Caco-2 (cell line): Measurements from ENCODE around the gene EID2B. TPM values are rescaled to one million over a fixed set of nuclear protein-coding genes. Genes with fewer than 3 reads are reported as not detected.

Experiments
- BruUV-seq: library from RNA; stranded (reverse); fragments of 400-500 nt; replicated peaks from 2 replicates; lab custom pipeline; 2021; lab: Mats Ljungman, UMichigan
- CTCF ChIA-PET: fragments of 300-600 bp; sonication (Branson Sonifier 250); formaldehyde crosslinking; loops from one replicate; lab custom pipeline; 2022; ENCODE audit warnings: antibody characterized with exemption; lab: Charles Lee
- POLR2A ChIA-PET: fragments of 300-600 bp; sonication (Branson Sonifier 250); formaldehyde crosslinking; loops from one replicate; lab custom pipeline; 2022; ENCODE audit warnings: antibody characterized with exemption; lab: Charles Lee
- DNase-seq, 2 experiments: peaks; one replicate each; pipeline versions ENCODE4 v3.0.0 to v3.0.0-alpha.2; 2020 to 2022
- H3K27me3 ChIP-seq: replicated peaks from 2 replicates; pipeline ENCODE4 v1.6.0; 2011; ENCODE audit warnings: low read length; ENCODE audit not compliant: control insufficient read depth, insufficient read depth
- H3K36me3 ChIP-seq: 2 replicates; pipeline ENCODE4 v1.5.1; 2011; ENCODE audit warnings: low read length; ENCODE audit not compliant: control insufficient read depth, insufficient read depth
- H3K4me1 ChIP-seq: fragments of 250-450 bp; sonication (Bioruptor Pico); 2 replicates; pipeline ENCODE4 v1.5.1; 2020; ENCODE audit warnings: mild to moderate bottlenecking
- H3K4me3 ChIP-seq: 2 replicates; pipeline ENCODE4 v1.5.1; 2011; ENCODE audit warnings: low read depth, mild to moderate bottlenecking, control low read depth, low read length
- H3K9me3 ChIP-seq: fragments of 250-450 bp; sonication (Bioruptor Pico); 2 replicates; pipeline ENCODE4 v1.5.1; 2020; ENCODE audit warnings: mild to moderate bottlenecking, moderate library complexity
- H3K27ac Mint-ChIP-seq: one replicate; pipeline ENCODE4 v1.8.0; 2022; ENCODE audit warnings: mixed read lengths; ENCODE audit not compliant: unreplicated experiment
- H3K27me3 Mint-ChIP-seq: one replicate; pipeline ENCODE4 v1.8.0; 2022; ENCODE audit warnings: mixed read lengths; ENCODE audit not compliant: insufficient read depth, unreplicated experiment
- H3K36me3 Mint-ChIP-seq: one replicate; pipeline ENCODE4 v1.8.0; 2022; ENCODE audit warnings: mild to moderate bottlenecking, mixed read lengths; ENCODE audit not compliant: insufficient read depth, unreplicated experiment
- H3K4me1 Mint-ChIP-seq: one replicate; pipeline ENCODE4 v1.8.0; 2022; ENCODE audit warnings: low read depth, mixed read lengths; ENCODE audit not compliant: unreplicated experiment
- H3K4me3 Mint-ChIP-seq: one replicate; pipeline ENCODE4 v1.8.0; 2022; ENCODE audit warnings: mild to moderate bottlenecking, moderate library complexity, mixed read lengths; ENCODE audit not compliant: unreplicated experiment
- H3K9me3 Mint-ChIP-seq: one replicate; pipeline ENCODE4 v1.8.0; 2022; ENCODE audit warnings: mixed read lengths; ENCODE audit not compliant: unreplicated experiment
- intact Hi-C: fragments of 100-400 bp; cut with micrococcal nuclease; formaldehyde crosslinking; loops from one replicate; pipeline ENCODE4 v1.10.0; 2022; ENCODE audit not compliant: unreplicated experiment
- total RNA-seq: library from RNA; stranded (reverse); gene quantifications from 2 replicates; pipeline ENCODE4 v1.2.3, GENCODE V29; 2022
- TF ChIP-seq, protein P1 (sequence below), 2 experiments: fragments of 200-600 bp in 1 of 2; IDR thresholded peaks; 1 replicate in 1 of 2; 2 replicates in 1 of 2; pipeline versions ENCODE4 v1.5.1 to v1.8.0; 2011 to 2022; ENCODE audit warnings: antibody characterized with exemption in 1 of 2, control low read depth in 1 of 2, inconsistent platforms in 1 of 2, low read depth in 1 of 2, low read length in 1 of 2, mild to moderate bottlenecking in 1 of 2, moderate library complexity in 1 of 2; ENCODE audit not compliant: insufficient read depth in 1 of 2, severe bottlenecking in 1 of 2, unreplicated experiment in 1 of 2

The EID2B gene
- total RNA-seq, 1 experiment from 2014 or later = 2.1 TPM

DNA sequence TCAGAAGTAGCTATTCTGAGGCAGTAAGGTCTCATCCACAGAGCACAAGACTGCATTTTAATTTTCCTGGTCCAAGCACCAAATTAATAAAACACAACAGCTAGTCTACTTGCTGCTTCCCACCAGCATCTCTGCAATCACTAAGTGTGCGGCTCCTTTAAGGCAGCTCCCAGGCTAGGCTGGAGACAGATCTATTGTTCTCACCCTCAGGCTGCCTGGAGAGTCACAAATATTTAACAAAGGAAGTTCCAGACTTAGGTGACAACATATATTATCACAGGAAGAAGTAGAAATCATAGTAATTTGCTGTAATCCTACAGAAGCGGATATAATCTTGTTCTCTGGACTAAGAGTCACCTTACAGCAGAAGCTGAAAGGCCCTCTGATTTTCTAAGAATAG lies 9.6 kb upstream of the EID2B start:
- Histone ChIP-seq H3K4me3 (no peak overlapping the region), H3K4me1 (peaks cover 8% of the 10 kb centered on the region; the same call in 1 of the 2 replicates), H3K27me3 (no peaks in the 10 kb centered on the region), H3K9me3 (no peaks in the 10 kb centered on the region), H3K36me3 (no peaks in the 10 kb centered on the region)
- no peak overlapping the region for H3K4me3 Mint-ChIP-seq
- H3K9me3 Mint-ChIP-seq = no peaks in the 10 kb centered on the region
- intact Hi-C loops = no loop called here
- peaks cover 12% of the 10 kb centered on the region for H3K36me3 Mint-ChIP-seq
- no peak for DNase-seq
- no TSS peak for BruUV-seq
- ChIA-PET CTCF (no interaction called here), POLR2A (no interaction called here)
- H3K27ac Mint-ChIP-seq = no peak overlapping the region
- H3K27me3 Mint-ChIP-seq = peaks cover 13% of the 10 kb centered on the region
- TF ChIP-seq, protein P1, sequence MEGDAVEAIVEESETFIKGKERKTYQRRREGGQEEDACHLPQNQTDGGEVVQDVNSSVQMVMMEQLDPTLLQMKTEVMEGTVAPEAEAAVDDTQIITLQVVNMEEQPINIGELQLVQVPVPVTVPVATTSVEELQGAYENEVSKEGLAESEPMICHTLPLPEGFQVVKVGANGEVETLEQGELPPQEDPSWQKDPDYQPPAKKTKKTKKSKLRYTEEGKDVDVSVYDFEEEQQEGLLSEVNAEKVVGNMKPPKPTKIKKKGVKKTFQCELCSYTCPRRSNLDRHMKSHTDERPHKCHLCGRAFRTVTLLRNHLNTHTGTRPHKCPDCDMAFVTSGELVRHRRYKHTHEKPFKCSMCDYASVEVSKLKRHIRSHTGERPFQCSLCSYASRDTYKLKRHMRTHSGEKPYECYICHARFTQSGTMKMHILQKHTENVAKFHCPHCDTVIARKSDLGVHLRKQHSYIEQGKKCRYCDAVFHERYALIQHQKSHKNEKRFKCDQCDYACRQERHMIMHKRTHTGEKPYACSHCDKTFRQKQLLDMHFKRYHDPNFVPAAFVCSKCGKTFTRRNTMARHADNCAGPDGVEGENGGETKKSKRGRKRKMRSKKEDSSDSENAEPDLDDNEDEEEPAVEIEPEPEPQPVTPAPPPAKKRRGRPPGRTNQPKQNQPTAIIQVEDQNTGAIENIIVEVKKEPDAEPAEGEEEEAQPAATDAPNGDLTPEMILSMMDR (IDR thresholded peaks at IDR 0.05; ENCODE audit: insufficient read depth in 1 of 2, low read depth in 1 of 2, low read length in 1 of 2, severe bottlenecking in 1 of 2, unreplicated experiment in 1 of 2) = no peak
- H3K4me1 Mint-ChIP-seq = peaks cover 15% of the 10 kb centered on the region

DNA sequence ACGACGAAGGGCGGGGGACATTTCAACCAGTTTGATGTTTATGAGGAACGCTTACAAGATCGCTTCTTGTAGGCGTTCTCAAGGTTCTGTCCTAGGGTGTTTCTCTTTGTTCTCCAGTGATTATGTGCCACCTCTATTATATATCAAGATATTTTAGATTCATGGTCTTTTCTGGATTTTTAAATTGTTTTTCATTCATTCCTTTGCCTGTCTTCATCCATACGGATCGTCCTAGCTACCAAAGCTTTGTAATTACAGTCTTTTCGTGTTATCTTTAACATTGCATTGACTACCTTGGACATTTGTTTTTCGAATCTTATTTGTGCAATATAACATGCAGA lies 7.7 kb upstream of the EID2B start:
- intact Hi-C loops = loop anchor here (2.0 kb wide), 2 partner anchors 42 to 100 kb away; partner anchors contain the start of gene DLL3
- POLR2A ChIA-PET = interaction anchor here (0.5 to 1.9 kb wide), 2 partner anchors 57 to 104 kb away, joined by 3 to 11 read pairs; partner anchors contain the start of gene RPS16

DNA sequence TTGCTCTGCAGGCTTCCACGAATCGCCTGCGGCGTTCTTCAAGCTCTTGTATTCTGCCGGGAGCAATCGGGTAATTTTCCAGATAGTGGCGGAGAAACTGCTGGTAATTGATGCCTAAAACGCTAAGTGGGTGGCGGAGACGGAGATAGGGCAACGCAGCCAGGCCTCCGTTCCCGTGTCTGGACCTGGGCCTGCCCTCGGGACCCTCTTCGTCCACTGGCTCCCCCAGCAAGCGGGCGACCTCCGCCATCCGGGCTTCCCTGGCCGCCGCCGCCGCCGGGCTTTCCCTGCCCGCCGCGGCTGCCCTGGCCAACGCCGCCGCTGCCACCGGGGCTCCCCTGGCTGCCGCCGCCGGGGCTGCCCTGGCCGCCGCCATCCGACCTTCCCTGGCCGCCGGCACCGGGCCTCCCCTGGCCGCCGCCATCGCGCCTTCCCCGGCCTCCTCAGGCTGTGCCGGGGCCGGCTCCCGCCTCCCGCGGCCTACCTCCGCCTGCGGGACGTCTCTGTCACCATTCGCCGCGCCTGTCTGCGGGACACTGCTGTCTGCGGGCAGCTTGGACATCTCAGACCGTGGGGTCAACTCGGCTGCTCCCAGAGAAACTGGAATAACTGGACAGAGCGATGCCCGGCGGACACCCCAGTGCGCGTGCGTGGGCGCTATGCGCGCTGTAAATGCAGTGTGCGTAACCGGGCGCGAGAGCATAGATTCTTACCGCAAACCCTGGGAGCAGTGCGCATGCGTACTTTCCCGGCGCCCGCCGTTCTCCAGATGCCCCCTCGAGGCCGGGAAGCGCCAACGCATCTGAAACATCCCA lies 7.1 kb upstream of the EID2B start, which contains the start of gene EID2:
EID2 (minus strand) TSS at position 644 of the 815 bp plus-strand sequence; CDS start at position 562, 82 bp downstream.
- peaks cover 18% of the 10 kb centered on the region for H3K36me3 Mint-ChIP-seq
- DNase-seq = peak; percentile 95 to 97
- peak within 1 kb of the TSS; percentile 82 for H3K4me3 ChIP-seq
- TSS peak; percentile 86 for BruUV-seq
- peaks cover 8% of the 10 kb centered on the region; the same call in 1 of the 2 replicates for H3K4me1 ChIP-seq
- no peaks in the 10 kb centered on the region for H3K36me3 ChIP-seq
- peak within 1 kb of the TSS; percentile 93 for H3K27ac Mint-ChIP-seq
- H3K4me3 Mint-ChIP-seq = peak within 1 kb of the TSS; percentile 90
- H3K4me1 Mint-ChIP-seq = peaks cover 15% of the 10 kb centered on the region
- H3K9me3 Mint-ChIP-seq = no peaks in the 10 kb centered on the region
- H3K27me3 ChIP-seq = no peaks in the 10 kb centered on the region
- ChIA-PET POLR2A (interaction anchor here (0.5 to 1.9 kb wide), 3 partner anchors 56 to 887 kb away, joined by 3 to 11 read pairs (median 4); partner anchors contain the start of gene RPS16), CTCF (interaction anchor here (0.7 to 2.3 kb wide), 6 partner anchors 37 to 431 kb away, joined by 3 to 10 read pairs (median 6); partner anchors contain the start of genes PSMC4 and RPS16)
- intact Hi-C loops = loop anchor here (2.0 kb wide), 2 partner anchors 41 to 99 kb away; partner anchors contain the start of gene DLL3
- H3K9me3 ChIP-seq = no peaks in the 10 kb centered on the region
- peaks cover 4% of the 10 kb centered on the region for H3K27me3 Mint-ChIP-seq
- TF ChIP-seq, protein P1 (IDR thresholded peaks at IDR 0.05; ENCODE audit: insufficient read depth in 1 of 2, low read depth in 1 of 2, low read length in 1 of 2, severe bottlenecking in 1 of 2, unreplicated experiment in 1 of 2) = peak; percentile 89

More for the DNA sequence above, 7.7 kb upstream of the EID2B start:
- Mint-ChIP-seq H3K9me3 (no peaks in the 10 kb centered on the region), H3K36me3 (peaks cover 18% of the 10 kb centered on the region), H3K4me1 (peaks cover 15% of the 10 kb centered on the region), H3K4me3 (peak overlapping the region; percentile 90), H3K27me3 (peaks cover 4% of the 10 kb centered on the region), H3K27ac (peak overlapping the region; percentile 93)
- no peaks in the 10 kb centered on the region for H3K36me3 ChIP-seq
- H3K4me1 ChIP-seq = peaks cover 8% of the 10 kb centered on the region; the same call in 1 of the 2 replicates
- no peak for DNase-seq
- CTCF ChIA-PET = interaction anchor here (1.1 to 2.3 kb wide), 4 partner anchors 37 to 102 kb away, joined by 4 to 10 read pairs (median 8); no protein-coding TSS in a partner anchor
- TF ChIP-seq, protein P1 (IDR thresholded peaks at IDR 0.05; ENCODE audit: insufficient read depth in 1 of 2, low read depth in 1 of 2, low read length in 1 of 2, severe bottlenecking in 1 of 2, unreplicated experiment in 1 of 2) = no peak
- no peaks in the 10 kb centered on the region for H3K27me3 ChIP-seq
- no peaks in the 10 kb centered on the region for H3K9me3 ChIP-seq
- no peak overlapping the region for H3K4me3 ChIP-seq
- BruUV-seq = no TSS peak
